ENCODE measurements around the gene FAM217A. TPM values are rescaled to one million over a fixed set of nuclear protein-coding genes. Genes with fewer than 3 reads are reported as not detected.

Gene FAM217A
- total and polyA plus RNA-seq, 9 of the 15 experiments (the other 6 are each of a cell fraction or from before 2014, with no cell fraction given): not detected

DNA sequence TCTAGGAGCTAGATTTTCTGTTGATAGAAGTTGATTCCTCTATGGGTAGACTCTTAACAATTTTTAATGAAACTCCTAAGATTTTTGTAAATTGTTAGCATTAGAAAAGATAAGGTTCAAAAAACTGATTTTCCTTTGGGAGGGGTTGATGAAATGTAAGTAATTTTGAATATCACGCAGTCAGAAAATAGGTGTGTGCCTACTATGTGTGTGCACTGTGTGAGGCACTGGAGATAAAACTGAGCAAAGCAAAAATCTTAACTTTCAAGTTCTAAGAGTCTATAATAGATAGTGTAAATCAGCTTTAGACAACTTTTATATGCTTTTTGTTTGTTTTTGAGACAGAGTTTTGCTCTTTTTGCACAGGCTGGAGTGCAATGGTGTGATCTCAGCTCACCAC lies 53.3 kb downstream of the FAM217A start:
- ChIA-PET POLR2A (interaction anchor here (0.7 to 1.4 kb wide), 4 partner anchors 10 to 253 kb away, joined by 3 read pairs; no protein-coding TSS in a partner anchor), CTCF (ENCODE audit: low intra/inter-chr PET ratio) (no interaction called here)
- 95% methylated on average over 1 of the region's 1 CpG for WGBS (ENCODE audit: insufficient coverage, low coverage, missing lambda C conversion rate)
- peaks cover 99% of the 10 kb centered on the region for H3K79me2 ChIP-seq (ENCODE audit: control insufficient read depth, insufficient read depth, low read length)
- ATAC-seq (no peak), DNase-seq (ENCODE audit: extremely low read depth in 1 of 4, low spot score in 3 of 4) (no peak), FAIRE-seq (no peak)
- intact Hi-C loops (cut with micrococcal nuclease): loop anchor here (10.0 kb wide), 1 partner anchor 671 kb away; no protein-coding TSS in a partner anchor
- BruUV-seq (replicated peaks): no TSS peak
- in situ Hi-C loops (cut with MboI): no loop called here
- no peaks in the 10 kb centered on the region for H3K27me3 ChIP-seq (ENCODE audit: control insufficient read depth in 2 of 2, insufficient read depth in 2 of 2, low read length in 2 of 2)
- H4K20me1 ChIP-seq (replicated peaks; ENCODE audit: control insufficient read depth, insufficient read depth, low read length): peaks cover 30% of the 10 kb centered on the region
- H3K4me1 ChIP-seq (replicated peaks in 1 of 2; ENCODE audit: control insufficient read depth in 2 of 2, insufficient read depth in 2 of 2, low read length in 2 of 2): peaks cover 16 to 39% of the 10 kb centered on the region in 2 experiments
- TF ChIP-seq, protein P1, sequence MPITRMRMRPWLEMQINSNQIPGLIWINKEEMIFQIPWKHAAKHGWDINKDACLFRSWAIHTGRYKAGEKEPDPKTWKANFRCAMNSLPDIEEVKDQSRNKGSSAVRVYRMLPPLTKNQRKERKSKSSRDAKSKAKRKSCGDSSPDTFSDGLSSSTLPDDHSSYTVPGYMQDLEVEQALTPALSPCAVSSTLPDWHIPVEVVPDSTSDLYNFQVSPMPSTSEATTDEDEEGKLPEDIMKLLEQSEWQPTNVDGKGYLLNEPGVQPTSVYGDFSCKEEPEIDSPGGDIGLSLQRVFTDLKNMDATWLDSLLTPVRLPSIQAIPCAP (CRISPR knock-in tag; IDR thresholded peaks at IDR 0.05; ENCODE audit: borderline replicate concordance): no peak
- TF ChIP-seq RFX7 (CRISPR knock-in tag; IDR thresholded peaks at IDR 0.05) (no peak), ZKSCAN1 (IDR thresholded peaks at IDR 0.05; ENCODE audit: low read depth, low read length) (peak; percentile 88), NCOA4 (IDR thresholded peaks at IDR 0.05; ENCODE audit: partially characterized antibody) (no peak), POLR2AphosphoS5 (IDR thresholded peaks at IDR 0.05; ENCODE audit: control insufficient read depth, insufficient read depth, low read depth, low read length) (no peak), ZNF551 (CRISPR knock-in tag; IDR thresholded peaks at IDR 0.05) (no peak), BMI1 (IDR thresholded peaks at IDR 0.05; ENCODE audit: low read length) (no peak), CEBPG (CRISPR knock-in tag; IDR thresholded peaks at IDR 0.05) (no peak), CEBPG (tag; conservative IDR thresholded peaks at IDR 0.05 in 1 of 2, IDR thresholded peaks at IDR 0.05 in 1 of 2) (no peak)
- no peak overlapping the region for H2AFZ ChIP-seq (ENCODE audit: low read depth, low read length)
- peaks cover 69% of the 10 kb centered on the region for H3K36me3 ChIP-seq (ENCODE audit: control insufficient read depth, insufficient read depth, low read length)
- H3K4me3 ChIP-seq: no peak overlapping the region
- H3K9me1 ChIP-seq (ENCODE audit: control insufficient read depth, insufficient read depth, low read length): peaks cover 7% of the 10 kb centered on the region
- H3K4me2 ChIP-seq (ENCODE audit: insufficient read depth, low read length): no peak overlapping the region
- H3K27ac ChIP-seq (ENCODE audit: extremely low read depth, low read depth, low read length): no peak overlapping the region
- no peaks in the 10 kb centered on the region for H3K9me3 ChIP-seq (replicated peaks; ENCODE audit: control insufficient read depth, insufficient read depth, low read depth, low read length)
- H3K9ac ChIP-seq (ENCODE audit: insufficient read depth in 1 of 2, low read depth in 2 of 2, low read length in 2 of 2): no peak overlapping the region
